Measurements from ENCODE around the gene FOXJ3. TPM values are rescaled to one million over a fixed set of nuclear protein-coding genes. Genes with fewer than 3 reads are reported as not detected.

Gene FOXJ3
- total RNA-seq, 1 experiment from 2014 or later: 27.9 TPM

DNA sequence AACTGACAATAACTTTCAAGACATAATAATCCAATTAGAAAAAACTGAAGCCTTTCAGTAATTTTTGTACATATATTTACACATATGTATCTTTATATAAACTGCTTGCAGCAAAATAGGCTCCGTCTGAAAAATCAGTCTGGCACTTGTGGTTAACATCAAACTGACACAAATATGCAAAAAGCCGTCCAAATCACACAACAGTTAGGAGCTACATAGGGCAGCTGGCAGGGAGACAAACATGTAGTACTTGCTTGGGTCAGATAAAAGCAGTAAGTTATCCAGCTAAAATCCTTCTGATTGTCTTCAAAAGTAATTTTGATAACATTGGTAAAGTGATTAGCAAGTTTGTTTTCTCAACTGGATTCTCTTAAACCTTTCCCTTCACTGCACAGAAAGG, 155.8 kb downstream of the FOXJ3 start:
- Histone ChIP-seq H3K4me3 (no peak overlapping the region), H3K36me3 (peaks cover 24% of the 10 kb centered on the region), H3K9me3 (replicated peaks) (no peaks in the 10 kb centered on the region), H3K27ac (no peak overlapping the region), H3K4me1 (replicated peaks) (no peaks in the 10 kb centered on the region), H3K27me3 (replicated peaks) (no peaks in the 10 kb centered on the region)
- no peak for DNase-seq (ENCODE audit: low read depth in 1 of 2, low spot score in 2 of 2)

DNA sequence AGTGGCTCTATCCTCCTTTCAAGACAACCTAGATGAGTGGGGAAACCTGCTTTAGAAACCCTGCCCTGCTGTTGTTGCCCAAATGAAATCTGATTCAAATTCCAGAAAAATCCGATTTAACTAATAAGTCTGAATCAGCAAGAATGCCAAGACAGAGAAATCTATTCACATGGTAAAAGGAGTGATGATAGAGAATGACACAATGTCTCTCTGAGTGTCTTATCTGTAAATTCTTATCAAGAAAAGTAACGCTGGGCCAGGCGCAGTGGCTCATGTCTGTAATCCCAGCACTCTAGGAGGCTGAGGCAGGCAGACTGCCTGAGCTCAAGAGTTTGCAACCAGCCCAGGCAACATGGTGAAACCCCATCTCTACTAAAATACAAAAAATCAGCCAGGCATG, 156.8 kb downstream of the FOXJ3 start:
- Histone ChIP-seq H3K36me3 (peaks cover 22% of the 10 kb centered on the region), H3K4me1 (replicated peaks) (no peaks in the 10 kb centered on the region), H3K4me3 (no peak overlapping the region), H3K27me3 (replicated peaks) (no peaks in the 10 kb centered on the region), H3K27ac (no peak overlapping the region), H3K9me3 (replicated peaks) (no peaks in the 10 kb centered on the region)
- DNase-seq (ENCODE audit: low read depth in 1 of 2, low spot score in 2 of 2): no peak

DNA sequence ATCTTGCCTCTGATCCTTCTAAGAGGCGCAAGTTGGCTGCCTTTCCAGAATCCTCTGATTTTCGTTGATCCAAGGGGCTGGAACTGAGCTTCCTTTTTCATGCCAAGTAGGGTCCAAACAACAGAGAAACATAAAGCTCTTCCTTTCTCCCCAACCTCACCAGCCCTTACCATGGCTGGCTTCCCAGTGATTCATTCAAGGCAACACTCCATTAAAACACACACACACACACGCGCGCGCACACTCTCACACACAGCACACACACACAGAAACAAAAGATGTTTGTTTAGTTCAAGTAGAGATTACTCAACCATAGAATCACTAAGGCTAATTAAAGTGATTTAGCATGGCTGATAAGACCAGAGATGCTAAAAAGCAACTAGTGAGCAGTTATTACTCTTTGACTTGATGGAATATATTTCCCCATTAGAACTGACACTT, 157.5 kb downstream of the FOXJ3 start:
- peak in 1 of 2 experiments; percentile 20 for DNase-seq (ENCODE audit: low read depth in 1 of 2, low spot score in 2 of 2)
- no peak overlapping the region for H3K27ac ChIP-seq
- no peaks in the 10 kb centered on the region for H3K9me3 ChIP-seq (replicated peaks)
- no peaks in the 10 kb centered on the region for H3K27me3 ChIP-seq (replicated peaks)
- peaks cover 22% of the 10 kb centered on the region for H3K36me3 ChIP-seq
- no peak overlapping the region for H3K4me3 ChIP-seq
- H3K4me1 ChIP-seq (replicated peaks): no peaks in the 10 kb centered on the region

- Histone ChIP-seq H3K4me1 (replicated peaks) (no peaks in the 10 kb centered on the region), H3K9me3 (replicated peaks) (no peaks in the 10 kb centered on the region), H3K27me3 (replicated peaks) (no peaks in the 10 kb centered on the region), H3K4me3 (no peak overlapping the region), H3K27ac (no peak overlapping the region), H3K36me3 (peaks cover 22% of the 10 kb centered on the region)
- DNase-seq (ENCODE audit: low read depth in 1 of 2, low spot score in 2 of 2): peak in 1 of 2 experiments; percentile 28
Observed at GRCh38 chr1:42176902-42177519, 158.0 kb downstream of the FOXJ3 start.

DNA sequence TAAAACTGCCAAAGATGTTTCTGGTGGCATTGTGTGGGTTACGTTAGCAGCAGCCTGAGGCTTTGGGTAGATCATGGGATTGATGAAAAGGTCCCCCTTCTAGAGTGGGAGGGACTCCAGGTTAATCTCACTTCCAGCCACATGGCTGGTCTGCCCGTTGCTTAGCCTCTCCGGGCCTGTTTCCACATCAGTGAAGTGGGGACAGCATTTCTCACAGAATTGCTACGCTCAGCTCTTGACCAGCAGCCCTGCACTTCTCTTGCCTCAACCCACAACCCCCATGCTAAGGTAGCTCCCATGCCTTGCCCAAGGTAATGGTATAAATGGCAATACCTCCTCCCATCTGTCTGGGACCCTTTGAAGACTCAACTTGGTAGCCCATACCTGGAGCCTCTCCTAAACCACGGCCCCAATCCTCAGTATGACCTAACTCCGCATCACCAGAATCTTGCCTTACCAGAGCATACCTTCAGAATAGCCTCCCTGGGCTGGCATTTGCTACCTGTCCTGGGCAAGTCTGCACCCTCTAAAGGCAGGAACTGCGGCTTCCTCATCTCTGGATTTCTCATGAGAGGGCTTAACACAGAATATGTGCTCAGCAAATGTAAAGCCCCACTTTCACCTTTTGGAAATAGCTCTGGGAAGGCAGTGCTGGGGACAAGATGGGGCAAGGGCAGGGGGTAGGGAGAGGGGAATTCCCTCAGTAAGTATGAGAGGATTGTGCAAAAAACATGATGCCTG, 159.6 kb downstream of the FOXJ3 start:
- Histone ChIP-seq H3K27ac (no peak overlapping the region), H3K4me3 (no peak overlapping the region), H3K27me3 (replicated peaks) (no peaks in the 10 kb centered on the region), H3K9me3 (replicated peaks) (no peaks in the 10 kb centered on the region), H3K36me3 (peaks cover 12% of the 10 kb centered on the region), H3K4me1 (replicated peaks) (no peaks in the 10 kb centered on the region)
- DNase-seq (ENCODE audit: low read depth in 1 of 2, low spot score in 2 of 2): no peak

- DNase-seq (ENCODE audit: low read depth in 1 of 2, low spot score in 2 of 2): no peak
Observed at GRCh38 chr1:42173961-42174735, 160.9 kb downstream of the FOXJ3 start.

GRCh38 chr1:42173155-42173933, 161.7 kb downstream of the FOXJ3 start:
- Histone ChIP-seq H3K27ac (no peak overlapping the region), H3K9me3 (replicated peaks) (no peaks in the 10 kb centered on the region), H3K4me1 (replicated peaks) (no peaks in the 10 kb centered on the region), H3K27me3 (replicated peaks) (no peaks in the 10 kb centered on the region), H3K36me3 (0 out of 2 replicates have a peak, but pooled peaks cover 3% of the 10 kb centered on the region), H3K4me3 (no peak overlapping the region)
- peak; percentile 48 to 62 for DNase-seq (ENCODE audit: low read depth in 1 of 2, low spot score in 2 of 2)

More at GRCh38 chr1:42173961-42174735, 160.9 kb downstream of the FOXJ3 start:
- no peak overlapping the region for H3K27ac ChIP-seq
- H3K4me1 ChIP-seq (replicated peaks): no peaks in the 10 kb centered on the region
- 0 out of 2 replicates have a peak, but pooled peaks cover 3% of the 10 kb centered on the region for H3K36me3 ChIP-seq
- H3K9me3 ChIP-seq (replicated peaks): no peaks in the 10 kb centered on the region
- no peaks in the 10 kb centered on the region for H3K27me3 ChIP-seq (replicated peaks)
- no peak overlapping the region for H3K4me3 ChIP-seq

DNA sequence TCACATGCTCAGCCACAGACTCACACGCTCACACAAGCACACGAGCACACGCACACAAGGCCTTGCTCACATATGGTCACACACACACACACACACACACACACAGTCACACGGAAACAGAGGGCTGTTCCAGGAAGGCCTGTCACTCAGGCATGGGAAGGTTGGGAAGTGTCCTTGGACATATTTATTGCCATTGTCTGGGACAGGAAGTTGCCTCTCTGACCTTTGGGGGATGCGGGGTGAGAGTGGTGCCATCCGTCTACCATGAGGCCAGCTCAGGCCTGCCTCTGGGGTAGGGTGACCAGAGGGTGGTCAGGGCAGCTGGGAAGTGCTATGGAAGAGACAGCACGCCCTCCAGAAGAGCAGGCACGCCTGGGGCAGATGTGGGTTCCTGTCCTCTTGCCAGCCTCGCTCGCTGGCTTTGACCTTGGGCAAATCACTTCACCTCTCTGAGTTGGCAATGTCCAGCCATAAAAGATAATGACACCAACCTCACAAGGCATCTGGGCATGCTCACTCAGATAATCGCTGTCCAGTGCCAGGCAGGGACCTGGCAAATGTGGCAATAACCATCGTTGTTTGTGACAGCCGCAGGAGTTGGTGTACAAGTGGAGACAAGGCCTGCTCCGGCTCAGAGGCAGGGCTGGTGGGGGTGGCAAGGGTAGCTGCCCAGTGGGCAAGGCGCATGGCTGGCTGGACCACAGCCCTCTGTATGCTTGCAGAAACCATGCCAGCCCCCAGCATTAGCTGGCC, 162.5 kb downstream of the FOXJ3 start:
- Histone ChIP-seq H3K27ac (no peak overlapping the region), H3K27me3 (replicated peaks) (no peaks in the 10 kb centered on the region), H3K9me3 (replicated peaks) (no peaks in the 10 kb centered on the region), H3K4me3 (no peak overlapping the region), H3K36me3 (0 out of 2 replicates have a peak, but pooled peaks cover 3% of the 10 kb centered on the region), H3K4me1 (replicated peaks) (no peaks in the 10 kb centered on the region)
- DNase-seq (ENCODE audit: low read depth in 1 of 2, low spot score in 2 of 2): no peak

DNA sequence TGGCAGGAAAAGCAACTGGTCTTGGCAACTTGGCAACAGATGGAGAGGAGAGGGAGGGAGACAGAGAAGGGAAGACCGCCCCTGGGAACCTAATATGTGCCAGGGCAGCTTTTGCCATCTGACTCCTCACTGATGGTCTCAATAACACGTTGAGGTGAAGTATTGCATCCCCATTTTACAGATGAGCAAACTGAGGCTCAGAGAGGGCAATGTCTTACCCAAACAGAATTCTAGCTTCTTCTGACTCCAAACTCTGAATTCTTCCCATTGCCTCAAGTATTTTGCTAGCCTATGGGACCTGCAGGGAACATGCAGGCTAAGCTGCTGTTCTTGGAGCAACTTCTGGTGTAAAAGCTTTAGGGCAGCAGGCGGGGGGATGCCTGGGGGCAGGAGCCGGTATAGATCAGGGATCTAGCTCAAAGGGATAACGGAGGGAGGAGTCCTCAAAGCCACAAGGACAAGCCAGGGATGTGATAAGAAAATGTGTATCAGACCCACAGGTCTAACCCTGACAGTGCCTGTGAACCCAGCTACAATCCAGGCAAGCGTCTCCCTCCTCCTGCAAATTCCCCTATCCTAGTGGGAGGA, 163.3 kb downstream of the FOXJ3 start:
- no peak for DNase-seq (ENCODE audit: low read depth in 1 of 2, low spot score in 2 of 2)
- Histone ChIP-seq H3K36me3 (no peaks in the 10 kb centered on the region), H3K4me3 (no peak overlapping the region), H3K27ac (no peak overlapping the region), H3K27me3 (replicated peaks) (no peaks in the 10 kb centered on the region), H3K4me1 (replicated peaks) (no peaks in the 10 kb centered on the region), H3K9me3 (replicated peaks) (no peaks in the 10 kb centered on the region)

DNA sequence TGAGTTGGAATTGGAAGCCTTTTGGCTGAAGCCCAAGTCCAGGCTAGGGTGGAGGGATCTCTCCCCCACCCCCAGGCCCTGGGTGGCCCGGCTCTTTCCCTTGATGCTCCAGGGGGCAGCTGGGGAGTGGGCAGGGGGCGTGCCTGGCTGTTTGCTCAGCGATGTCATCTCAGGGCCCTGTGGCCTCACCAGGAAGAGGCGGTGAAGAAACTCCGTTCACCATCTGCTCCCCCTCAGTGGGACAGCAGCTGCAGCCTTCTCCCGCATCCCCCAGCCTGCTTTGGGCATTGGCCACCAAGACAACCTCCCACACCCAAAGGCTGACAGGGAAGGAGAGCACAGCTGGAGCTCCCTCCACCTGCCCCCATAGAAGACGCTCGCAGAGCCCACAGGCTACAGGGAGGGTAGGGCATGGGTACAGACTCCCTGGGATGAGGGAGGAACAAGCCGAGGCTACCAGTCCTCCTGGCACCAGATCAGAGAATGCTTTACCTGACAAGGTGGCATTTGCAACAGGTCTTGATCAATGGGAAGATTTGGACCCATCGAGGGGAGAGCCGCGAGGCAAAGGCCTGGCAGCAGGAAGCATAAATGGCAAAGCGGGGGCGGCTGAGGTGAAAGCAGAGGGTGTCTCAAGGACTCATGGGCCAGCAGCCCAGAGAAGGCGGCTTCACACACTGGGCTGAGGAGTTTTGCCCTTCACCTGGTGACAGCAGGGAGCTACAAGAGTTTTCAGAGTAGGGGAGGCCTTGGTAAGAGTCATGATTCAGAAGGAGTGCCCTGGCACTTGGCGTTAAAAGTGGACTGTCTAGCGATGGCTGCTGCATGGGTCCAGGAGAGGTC, 164.0 kb downstream of the FOXJ3 start:
- no peak for DNase-seq (ENCODE audit: low read depth in 1 of 2, low spot score in 2 of 2)
- Histone ChIP-seq H3K27me3 (replicated peaks) (no peaks in the 10 kb centered on the region), H3K27ac (no peak overlapping the region), H3K36me3 (no peaks in the 10 kb centered on the region), H3K4me3 (no peak overlapping the region), H3K9me3 (replicated peaks) (no peaks in the 10 kb centered on the region), H3K4me1 (replicated peaks) (peaks cover under 1% of the 10 kb centered on the region; the same call in 1 of the 2 replicates)

DNA sequence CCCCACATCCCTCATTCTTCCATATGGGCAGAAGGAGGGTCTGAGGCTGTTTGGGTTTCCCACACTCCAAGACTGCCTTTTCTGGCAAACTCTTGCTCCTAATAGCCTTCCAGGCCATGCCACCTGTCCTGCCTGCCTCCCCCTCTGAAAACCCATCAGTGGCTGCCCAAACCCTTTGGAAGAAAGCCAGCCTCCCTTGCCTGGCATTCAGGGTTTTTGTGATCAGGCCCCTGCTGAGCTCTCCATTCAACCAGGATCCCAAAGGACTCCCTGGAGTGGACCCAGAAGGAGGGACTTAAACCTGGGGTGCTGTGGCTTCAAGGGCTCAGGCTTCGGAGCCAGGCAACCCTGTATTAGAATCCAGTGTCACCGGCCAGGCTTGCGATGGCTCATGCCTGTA, 166.3 kb downstream of the FOXJ3 start:
- Histone ChIP-seq H3K27ac (no peak overlapping the region), H3K27me3 (replicated peaks) (no peaks in the 10 kb centered on the region), H3K9me3 (replicated peaks) (no peaks in the 10 kb centered on the region), H3K36me3 (no peaks in the 10 kb centered on the region), H3K4me1 (replicated peaks) (peaks cover 6% of the 10 kb centered on the region; the same call in 1 of the 2 replicates), H3K4me3 (no peak overlapping the region)
- no peak for DNase-seq (ENCODE audit: low read depth in 1 of 2, low spot score in 2 of 2)

GRCh38 chr1:42168391-42168670, 166.7 kb downstream of the FOXJ3 start:
- DNase-seq (ENCODE audit: low read depth in 1 of 2, low spot score in 2 of 2): no peak

More at GRCh38 chr1:42168391-42168670, 166.7 kb downstream of the FOXJ3 start:
- Histone ChIP-seq H3K4me3 (no peak overlapping the region), H3K4me1 (replicated peaks) (peaks cover 6% of the 10 kb centered on the region; the same call in 1 of the 2 replicates), H3K9me3 (replicated peaks) (no peaks in the 10 kb centered on the region), H3K27ac (no peak overlapping the region), H3K27me3 (replicated peaks) (no peaks in the 10 kb centered on the region), H3K36me3 (no peaks in the 10 kb centered on the region)
